Loucy (cell line): ENCODE results near the gene RIC3.

Experiments used
- CTCF ChIP-seq: fragments of 200-600 bp; sonication (generic); conservative IDR thresholded peaks from 2 replicates; pipeline ENCODE4 v1.5.1; 2014; ENCODE audit warnings: mild to moderate bottlenecking, antibody characterized with exemption, low read length
- EZH2phosphoT487 ChIP-seq: fragments of 200-600 bp; IDR thresholded peaks from 2 replicates; pipeline ENCODE4 v1.6.1; 2018; ENCODE audit warnings: antibody characterized with exemption, mild to moderate bottlenecking, moderate library complexity, borderline replicate concordance

DNA sequence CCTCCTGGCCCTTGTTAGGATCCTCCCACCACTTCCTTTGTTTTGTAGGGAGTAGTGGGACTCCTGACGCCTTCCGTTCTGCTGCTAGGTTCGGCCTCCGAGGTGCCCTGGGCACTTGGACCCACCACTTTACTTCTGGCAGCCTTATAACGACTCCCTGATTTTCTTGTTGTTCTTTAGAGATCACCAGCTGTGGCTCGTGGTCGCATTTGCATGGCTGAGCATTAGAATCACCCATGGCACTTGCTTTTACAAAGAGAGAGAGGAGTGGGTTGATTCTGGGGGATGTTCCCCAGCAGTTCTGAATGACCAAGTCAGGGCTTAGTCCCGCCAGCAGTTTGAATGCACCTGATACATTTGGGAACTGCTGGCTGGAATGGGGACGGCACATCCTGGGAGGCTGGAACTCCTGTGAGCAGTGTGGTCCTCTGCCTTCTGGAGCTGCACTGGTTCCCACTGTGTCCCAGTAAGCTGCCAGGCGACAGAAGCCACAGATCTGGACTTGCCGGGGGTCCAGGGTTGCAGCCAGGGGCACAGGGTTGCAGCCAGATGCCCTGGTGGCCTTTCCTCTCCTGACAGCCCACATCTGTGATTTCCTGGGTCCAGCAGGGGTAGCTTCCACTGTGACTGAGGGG lies 83.7 kb downstream of the RIC3 start:
- TF ChIP-seq CTCF (no peak), EZH2phosphoT487 (no peak)
